Chondrocyte (in vitro differentiated cells): Measurements from ENCODE around the gene POU2F1. TPM values are rescaled to one million over a fixed set of nuclear protein-coding genes. Genes with fewer than 3 reads are reported as not detected.

Experiments used
- DNase-seq: peaks from one replicate; pipeline ENCODE4 v3.0.0; 2021; ENCODE audit warnings: mixed read lengths, low spot score
- H3K27ac Mint-ChIP-seq: one replicate; pipeline ENCODE4 v1.8.0; 2021; ENCODE audit warnings: mild to moderate bottlenecking, moderate library complexity, mixed read lengths; ENCODE audit not compliant: unreplicated experiment
- H3K27me3 Mint-ChIP-seq: 2 replicates; pipeline ENCODE4 v1.8.0; 2021; ENCODE audit warnings: low read depth, mixed read lengths
- H3K36me3 Mint-ChIP-seq: 2 replicates; pipeline ENCODE4 v1.8.0; 2021; ENCODE audit warnings: low read depth, mixed read lengths
- H3K4me1 Mint-ChIP-seq: 2 replicates; pipeline ENCODE4 v1.8.0; 2021; ENCODE audit warnings: low read depth, mild to moderate bottlenecking, mixed read lengths
- H3K4me3 Mint-ChIP-seq: one replicate; pipeline ENCODE4 v1.8.0; 2021; ENCODE audit warnings: mild to moderate bottlenecking, moderate library complexity, mixed read lengths; ENCODE audit not compliant: unreplicated experiment
- H3K9me3 Mint-ChIP-seq: 2 replicates; pipeline ENCODE4 v1.8.0; 2021; ENCODE audit warnings: low read depth, mixed read lengths
- total RNA-seq: library from RNA; stranded (reverse); gene quantifications from 3 replicates; pipeline ENCODE4 v1.2.1, GENCODE V29; 2021
- TF ChIP-seq, protein P1 (sequence below): fragments of 200-600 bp; sonication (generic); IDR thresholded peaks from 2 replicates; pipeline ENCODE4 v1.5.0; 2021; ENCODE audit warnings: antibody characterized with exemption, mild to moderate bottlenecking, moderate library complexity

Gene POU2F1
- total RNA-seq, 1 donor from 2014 or later = 13.2 TPM

DNA sequence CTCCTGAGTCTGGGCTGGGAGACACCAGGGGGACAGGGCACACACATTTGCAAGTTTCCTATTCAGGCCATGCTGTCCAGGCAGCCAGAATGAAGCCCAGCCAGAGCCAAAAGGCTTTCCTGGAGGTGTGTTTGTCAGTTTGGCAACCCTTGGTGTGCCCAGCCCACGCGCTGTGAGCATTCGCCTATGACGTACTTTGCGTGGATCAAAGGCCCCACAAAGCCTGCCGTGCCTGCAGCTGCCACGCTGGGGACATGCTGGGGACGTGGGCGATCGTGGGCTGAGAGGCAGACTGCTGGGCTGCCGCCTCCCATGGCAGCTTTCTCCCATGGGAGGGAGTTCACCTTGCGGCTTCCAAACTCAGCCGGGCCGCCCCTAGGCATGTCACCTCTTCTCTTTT lies 240.2 kb downstream of the POU2F1 start:
- Mint-ChIP-seq H3K4me1 (peaks cover 4% of the 10 kb centered on the region), H3K27me3 (peaks cover 6% of the 10 kb centered on the region), H3K27ac (no peak overlapping the region), H3K4me3 (no peak overlapping the region), H3K36me3 (no peaks in the 10 kb centered on the region), H3K9me3 (no peaks in the 10 kb centered on the region)
- no peak for DNase-seq
- TF ChIP-seq, protein P1, sequence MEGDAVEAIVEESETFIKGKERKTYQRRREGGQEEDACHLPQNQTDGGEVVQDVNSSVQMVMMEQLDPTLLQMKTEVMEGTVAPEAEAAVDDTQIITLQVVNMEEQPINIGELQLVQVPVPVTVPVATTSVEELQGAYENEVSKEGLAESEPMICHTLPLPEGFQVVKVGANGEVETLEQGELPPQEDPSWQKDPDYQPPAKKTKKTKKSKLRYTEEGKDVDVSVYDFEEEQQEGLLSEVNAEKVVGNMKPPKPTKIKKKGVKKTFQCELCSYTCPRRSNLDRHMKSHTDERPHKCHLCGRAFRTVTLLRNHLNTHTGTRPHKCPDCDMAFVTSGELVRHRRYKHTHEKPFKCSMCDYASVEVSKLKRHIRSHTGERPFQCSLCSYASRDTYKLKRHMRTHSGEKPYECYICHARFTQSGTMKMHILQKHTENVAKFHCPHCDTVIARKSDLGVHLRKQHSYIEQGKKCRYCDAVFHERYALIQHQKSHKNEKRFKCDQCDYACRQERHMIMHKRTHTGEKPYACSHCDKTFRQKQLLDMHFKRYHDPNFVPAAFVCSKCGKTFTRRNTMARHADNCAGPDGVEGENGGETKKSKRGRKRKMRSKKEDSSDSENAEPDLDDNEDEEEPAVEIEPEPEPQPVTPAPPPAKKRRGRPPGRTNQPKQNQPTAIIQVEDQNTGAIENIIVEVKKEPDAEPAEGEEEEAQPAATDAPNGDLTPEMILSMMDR = no peak

DNA sequence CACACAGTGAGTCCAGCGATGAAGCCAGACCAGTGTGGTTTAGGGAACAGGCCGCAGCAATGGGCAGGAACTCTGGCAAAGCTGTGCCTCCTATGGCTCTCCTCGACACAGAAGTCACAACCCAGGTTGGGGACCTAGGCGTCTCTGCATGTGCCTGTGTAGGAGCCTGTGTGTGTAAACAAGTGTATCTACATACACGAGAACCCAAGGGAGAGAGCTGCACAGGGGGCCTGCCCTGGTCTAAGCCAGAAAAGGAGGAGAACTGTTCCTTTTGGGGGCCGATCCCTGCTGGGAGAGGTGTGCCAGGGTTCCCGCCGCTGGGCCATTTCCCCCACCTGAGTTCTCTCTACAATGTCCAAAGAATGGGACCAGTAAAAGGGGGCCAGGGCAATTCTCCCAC lies 241.7 kb downstream of the POU2F1 start:
- Mint-ChIP-seq H3K27me3 (peaks cover 6% of the 10 kb centered on the region), H3K27ac (no peak overlapping the region), H3K4me1 (no peaks in the 10 kb centered on the region), H3K36me3 (no peaks in the 10 kb centered on the region), H3K4me3 (no peak overlapping the region), H3K9me3 (no peaks in the 10 kb centered on the region)
- DNase-seq = no peak
- TF ChIP-seq, protein P1 = no peak

DNA sequence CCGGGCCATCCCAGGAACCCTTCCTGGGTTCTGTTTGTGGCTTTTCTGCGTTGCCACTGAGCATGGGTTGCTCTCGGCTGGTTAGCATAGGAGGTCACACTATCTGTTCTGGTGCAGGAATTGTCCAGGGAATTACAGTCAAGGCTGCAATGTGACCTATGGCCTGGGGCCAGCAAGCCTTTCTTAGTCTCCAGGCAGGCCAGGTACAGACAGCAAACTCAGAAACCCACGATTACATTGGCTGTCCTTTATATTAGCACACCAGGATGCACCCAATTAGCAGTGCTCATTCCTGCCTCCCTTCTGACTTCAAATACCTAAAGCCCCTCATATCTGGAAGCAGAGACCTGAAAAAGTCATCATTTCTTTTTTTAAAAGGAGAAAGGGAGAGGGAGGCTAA lies 242.4 kb downstream of the POU2F1 start:
- Mint-ChIP-seq H3K36me3 (no peaks in the 10 kb centered on the region), H3K9me3 (no peaks in the 10 kb centered on the region), H3K27me3 (peaks cover 6% of the 10 kb centered on the region), H3K4me3 (no peak overlapping the region), H3K4me1 (no peaks in the 10 kb centered on the region), H3K27ac (no peak overlapping the region)
- no peak for DNase-seq
- TF ChIP-seq, protein P1 = no peak

DNA sequence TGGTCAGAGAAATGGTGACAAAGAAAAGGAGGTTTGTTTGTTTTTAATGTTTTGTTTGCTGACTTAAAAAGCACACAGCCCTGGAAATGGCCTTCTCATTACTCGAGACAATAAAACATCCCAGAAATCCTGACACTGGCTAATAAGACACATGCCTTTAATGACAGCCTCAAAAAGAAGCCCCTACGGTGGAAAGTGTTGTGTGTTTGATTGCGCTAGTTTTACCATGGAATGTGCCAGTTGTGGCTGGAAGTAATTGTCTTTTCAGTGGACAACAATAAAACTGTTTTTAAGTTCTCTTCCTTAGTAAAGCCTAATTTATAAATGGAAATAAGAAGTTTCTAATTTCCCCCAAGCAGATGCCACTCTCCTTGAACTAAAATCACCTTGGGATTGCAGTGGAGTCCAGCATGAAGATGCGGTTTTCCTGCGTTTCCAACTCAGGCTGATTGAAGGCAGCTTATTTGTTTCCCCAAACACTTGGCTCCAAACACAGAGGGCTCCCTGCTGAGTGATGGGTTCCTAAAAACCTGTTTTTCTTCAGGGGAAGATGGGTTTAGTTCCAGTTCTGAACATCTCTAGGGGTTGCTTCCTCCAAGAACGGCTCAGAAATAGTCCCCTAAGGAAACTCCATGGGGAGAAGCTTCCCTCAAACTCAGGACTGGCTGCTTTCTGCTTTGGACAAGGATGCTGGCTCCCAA lies 243.3 kb downstream of the POU2F1 start:
- no peaks in the 10 kb centered on the region for H3K4me1 Mint-ChIP-seq
- TF ChIP-seq, protein P1 = no peak
- no peak for DNase-seq
- H3K36me3 Mint-ChIP-seq = no peaks in the 10 kb centered on the region
- H3K4me3 Mint-ChIP-seq = no peak overlapping the region
- peaks cover 8% of the 10 kb centered on the region for H3K27me3 Mint-ChIP-seq
- H3K9me3 Mint-ChIP-seq = no peaks in the 10 kb centered on the region
- no peak overlapping the region for H3K27ac Mint-ChIP-seq

DNA sequence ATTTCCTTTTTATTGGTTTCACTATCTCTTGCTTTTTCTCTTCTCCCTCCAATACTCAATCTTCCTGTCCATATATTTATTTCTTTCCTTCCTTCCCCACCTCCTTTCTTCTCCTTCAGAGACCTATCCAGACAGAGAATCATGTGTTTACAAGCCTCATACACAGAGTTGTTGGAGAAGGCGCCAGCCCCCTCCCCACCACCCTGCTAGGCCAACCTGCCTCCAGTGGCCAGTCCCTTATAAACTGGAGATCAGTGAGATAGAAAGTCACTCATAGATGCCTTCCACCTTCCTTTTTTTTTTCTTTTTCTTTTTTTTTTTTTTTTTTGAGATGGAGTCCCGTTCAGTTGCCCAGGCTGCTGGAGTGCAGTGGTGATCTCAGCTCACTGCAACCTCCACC lies 244.3 kb downstream of the POU2F1 start:
- H3K27me3 Mint-ChIP-seq = peaks cover 8% of the 10 kb centered on the region
- DNase-seq = no peak
- TF ChIP-seq, protein P1 = no peak
- H3K36me3 Mint-ChIP-seq = no peaks in the 10 kb centered on the region
- H3K9me3 Mint-ChIP-seq = no peaks in the 10 kb centered on the region
- H3K4me1 Mint-ChIP-seq = no peaks in the 10 kb centered on the region
- no peak overlapping the region for H3K27ac Mint-ChIP-seq
- H3K4me3 Mint-ChIP-seq = no peak overlapping the region
